Fibroblast of lung (primary cell): ENCODE data around the gene C6orf52.

Source experiments
- EZH2 ChIP-seq: IDR thresholded peaks from 2 replicates; pipeline ENCODE4 v1.5.1; 2012; ENCODE audit warnings: low read length, control low read depth, mild to moderate bottlenecking; ENCODE audit errors: missing control alignments
- TF ChIP-seq, protein P1 (sequence below), 2 donors: IDR thresholded peaks in 1 of 2; conservative IDR thresholded peaks in 1 of 2; 1 replicate in 1 of 2; 2 replicates in 1 of 2; pipeline ENCODE4 v1.5.1; 2011 to 2012; ENCODE audit warnings: low read length in 2 of 2, control low read depth in 1 of 2, inconsistent platforms in 1 of 2, low read depth in 1 of 2, mild to moderate bottlenecking in 1 of 2

DNA sequence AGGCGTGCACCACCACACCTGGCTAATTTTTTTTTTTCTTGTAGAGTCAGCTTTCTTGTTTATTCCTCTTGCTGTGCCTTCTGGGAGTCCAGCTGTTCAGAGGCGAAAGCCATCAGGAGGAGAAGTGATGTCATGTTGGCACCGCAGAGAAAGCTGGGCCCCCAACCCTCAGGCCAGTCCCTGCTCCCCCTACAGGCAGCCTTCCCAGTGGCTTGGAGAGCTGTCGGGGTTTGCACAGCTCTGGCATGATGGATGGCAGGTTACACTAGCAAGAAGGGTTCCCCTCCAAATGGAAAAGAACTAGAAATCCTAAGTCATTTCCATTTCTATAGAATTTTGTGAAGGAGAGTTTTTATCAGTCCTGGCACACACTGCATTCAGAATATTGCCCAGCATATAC lies 72.6 kb downstream of the C6orf52 start:
- TF ChIP-seq, protein P1, sequence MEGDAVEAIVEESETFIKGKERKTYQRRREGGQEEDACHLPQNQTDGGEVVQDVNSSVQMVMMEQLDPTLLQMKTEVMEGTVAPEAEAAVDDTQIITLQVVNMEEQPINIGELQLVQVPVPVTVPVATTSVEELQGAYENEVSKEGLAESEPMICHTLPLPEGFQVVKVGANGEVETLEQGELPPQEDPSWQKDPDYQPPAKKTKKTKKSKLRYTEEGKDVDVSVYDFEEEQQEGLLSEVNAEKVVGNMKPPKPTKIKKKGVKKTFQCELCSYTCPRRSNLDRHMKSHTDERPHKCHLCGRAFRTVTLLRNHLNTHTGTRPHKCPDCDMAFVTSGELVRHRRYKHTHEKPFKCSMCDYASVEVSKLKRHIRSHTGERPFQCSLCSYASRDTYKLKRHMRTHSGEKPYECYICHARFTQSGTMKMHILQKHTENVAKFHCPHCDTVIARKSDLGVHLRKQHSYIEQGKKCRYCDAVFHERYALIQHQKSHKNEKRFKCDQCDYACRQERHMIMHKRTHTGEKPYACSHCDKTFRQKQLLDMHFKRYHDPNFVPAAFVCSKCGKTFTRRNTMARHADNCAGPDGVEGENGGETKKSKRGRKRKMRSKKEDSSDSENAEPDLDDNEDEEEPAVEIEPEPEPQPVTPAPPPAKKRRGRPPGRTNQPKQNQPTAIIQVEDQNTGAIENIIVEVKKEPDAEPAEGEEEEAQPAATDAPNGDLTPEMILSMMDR (conservative IDR thresholded peaks at IDR 0.05 in 1 of 2, IDR thresholded peaks at IDR 0.05 in 1 of 2; ENCODE audit: low read depth in 1 of 2, low read length in 2 of 2) = no peak
- no peak for TF ChIP-seq EZH2
